GM19043 (cell line): ENCODE measurements around the gene MFN2.
A peak's percentile ranks its signal among the peaks of the same experiment; 100 is the strongest.
"Not testable (repeated sequence)": the region's sequence is repeated elsewhere in the genome, so short reads cannot be mapped to it uniquely, and the experiment has no call there.

ENCODE experiments used
- ATAC-seq: cut with Tn5 transposase; IDR thresholded peaks from one replicate; pipeline ENCODE4 v1.9.1; 2021; ENCODE audit warnings: low read depth; ENCODE audit not compliant: unreplicated experiment

The MFN2 gene

GRCh38 chr1:12019858-12020509 is 39.7 kb downstream of the MFN2 start:
- no peak for ATAC-seq

GRCh38 chr1:12021616-12022015 is 41.4 kb downstream of the MFN2 start:
- ATAC-seq, result no peak

- ATAC-seq, result no peak
Measured at GRCh38 chr1:12022036-12022435, 41.8 kb downstream of the MFN2 start.

GRCh38 chr1:12026586-12026985 is 46.3 kb downstream of the MFN2 start:
- ATAC-seq, result no peak

- ATAC-seq, result no peak
Measured at GRCh38 chr1:12028248-12028647, 48.0 kb downstream of the MFN2 start.

- no peak for ATAC-seq
Measured at GRCh38 chr1:12028957-12029511, 48.8 kb downstream of the MFN2 start.

- ATAC-seq, result no peak
Measured at GRCh38 chr1:12029720-12030339, 49.6 kb downstream of the MFN2 start.

GRCh38 chr1:12031039-12031980 is 51.1 kb downstream of the MFN2 start:
- ATAC-seq, result no peak

GRCh38 chr1:12032161-12032621 is 51.9 kb downstream of the MFN2 start:
- no peak for ATAC-seq

- not testable (repeated sequence) for ATAC-seq
Measured at GRCh38 chr1:12033441-12033840, 53.2 kb downstream of the MFN2 start.

GRCh38 chr1:12034381-12034801 is 54.1 kb downstream of the MFN2 start:
- no peak for ATAC-seq

- no peak for ATAC-seq
Measured at GRCh38 chr1:12035312-12035711, 55.1 kb downstream of the MFN2 start.

GRCh38 chr1:12037486-12038355 is 57.5 kb downstream of the MFN2 start:
- no peak for ATAC-seq

GRCh38 chr1:12038356-12039163 is 58.3 kb downstream of the MFN2 start:
- no peak for ATAC-seq

- no peak for ATAC-seq
Measured at GRCh38 chr1:12039164-12039525, 58.9 kb downstream of the MFN2 start.

GRCh38 chr1:12039824-12040456 is 59.7 kb downstream of the MFN2 start:
- ATAC-seq, result peak; percentile 26

- peak; percentile 63 for ATAC-seq
Measured at GRCh38 chr1:12040457-12041051, 60.3 kb downstream of the MFN2 start.

- ATAC-seq, result not testable (repeated sequence)
Measured at GRCh38 chr1:12044187-12044877, 64.1 kb downstream of the MFN2 start.
